ENCODE measurements around the gene LARGE1.

GRCh38 chr22:33575771-33576170, 344.5 kb downstream of the LARGE1 start:
- TF ChIP-seq CTCF (IDR thresholded peaks at IDR 0.05; ENCODE audit: borderline replicate concordance, extremely low read depth, low read length, poor library complexity, severe bottlenecking) (no peak), EZH2 (IDR thresholded peaks at IDR 0.05; ENCODE audit: borderline replicate concordance, low read depth, low read length, severe bottlenecking) (no peak)

All from DND-41 (cell line).